Naive thymus-derived CD8-positive, alpha-beta T cell (primary cell): ENCODE results near the gene AP4S1. TPM values are rescaled to one million over a fixed set of nuclear protein-coding genes. Genes with fewer than 3 reads are reported as not detected.
A peak's percentile ranks its signal among the peaks of the same experiment; 100 is the strongest.
"Not testable (repeated sequence)": the region's sequence is repeated elsewhere in the genome, so short reads cannot be mapped to it uniquely, and the experiment has no call there.

Experiments
- ATAC-seq, 2 donors: fragments of 150-1000 bp; cut with Tn5 transposase in 1 of 2; sonication (Bioruptor Pico), chemical (Tn5 transposase) in 1 of 2; 1 replicate in 1 of 2; 2 replicates in 1 of 2; pipeline ENCODE4 v1.10.0; 2021; ENCODE audit warnings: mild to moderate bottlenecking in 2 of 2, moderate library complexity in 2 of 2
- POLR2A ChIA-PET: fragments of 350-600 bp; sonication (Branson Sonifier 250); formaldehyde crosslinking; loops from one replicate; lab custom pipeline; 2021; ENCODE audit warnings: antibody characterized with exemption; lab: Charles Lee
- DNase-seq, 10 donors: peaks; one replicate each; pipeline versions ENCODE4 v3.0.0 to v3.0.0-alpha.2; 2020 to 2022
- H3K27ac Mint-ChIP-seq, 10 donors: one replicate each; pipeline ENCODE4 v1.8.0; 2020 to 2022; ENCODE audit warnings: mild to moderate bottlenecking in 10 of 10, mixed read lengths in 10 of 10, moderate library complexity in 4 of 10, inconsistent platforms in 1 of 10
- H3K27me3 Mint-ChIP-seq, 5 donors: one replicate each; pipeline ENCODE4 v1.8.0; 2021 to 2022; ENCODE audit warnings: mixed read lengths in 5 of 5
- H3K36me3 Mint-ChIP-seq, 3 donors: one replicate each; pipeline ENCODE4 v1.8.0; 2020 to 2022; ENCODE audit warnings: mixed read lengths in 3 of 3, mild to moderate bottlenecking in 2 of 3, inconsistent platforms in 1 of 3
- H3K4me1 Mint-ChIP-seq, 4 donors: one replicate each; pipeline ENCODE4 v1.8.0; 2021 to 2022; ENCODE audit warnings: mixed read lengths in 4 of 4
- H3K4me3 Mint-ChIP-seq, 10 donors: one replicate each; pipeline ENCODE4 v1.8.0; 2020 to 2022; ENCODE audit warnings: mild to moderate bottlenecking in 10 of 10, mixed read lengths in 10 of 10, moderate library complexity in 6 of 10, inconsistent platforms in 1 of 10
- H3K9me3 Mint-ChIP-seq, 9 donors: one replicate each; pipeline ENCODE4 v1.8.0; 2020 to 2022; ENCODE audit warnings: mixed read lengths in 9 of 9, mild to moderate bottlenecking in 3 of 9, inconsistent platforms in 1 of 9, moderate library complexity in 1 of 9
- polyA plus RNA-seq, 3 donors: library from polyadenylated mRNA; unstranded; fragments of 300-500 nt; fragmentation: Illumina TruSeq; gene quantifications; one replicate each; pipeline ENCODE4 v1.2.3, GENCODE V29; 2021
- total RNA-seq, 8 experiments: library from RNA in 2 of 8; stranded (reverse) in 2 of 8; gene quantifications; one replicate each; pipeline ENCODE4 v1.2.3 and lab custom pipeline; 2021 to 2026

AP4S1 gene
- total and polyA plus RNA-seq, 5 experiments from 2014 or later, result 6.1 to 22.2 (median 11.1) TPM

DNA sequence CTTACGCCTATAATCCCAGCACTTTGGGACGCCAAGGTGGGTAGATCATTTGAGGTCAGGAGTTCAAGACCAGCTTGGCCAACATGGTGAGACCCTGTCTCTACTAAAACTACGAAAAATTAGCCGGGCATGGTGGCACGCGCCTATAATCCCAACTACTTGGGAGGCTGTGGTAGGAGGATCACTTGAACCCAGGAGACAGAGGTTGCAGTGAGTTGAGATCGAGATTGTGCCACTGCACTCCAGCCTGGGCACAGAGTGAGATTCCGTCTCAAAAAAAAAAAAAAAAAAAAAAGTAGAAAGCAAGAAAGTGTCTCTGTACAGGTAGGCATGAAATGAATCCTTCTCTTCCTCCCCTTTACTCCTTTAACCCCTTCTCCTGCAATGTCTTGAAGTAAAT lies 70.4 kb downstream of the AP4S1 start:
- H3K4me3 Mint-ChIP-seq, POLR2A ChIA-PET, H3K9me3 Mint-ChIP-seq, ATAC-seq, H3K27ac Mint-ChIP-seq, H3K27me3 Mint-ChIP-seq, DNase-seq, H3K4me1 Mint-ChIP-seq: not testable (repeated sequence)
- peaks cover 8 to 40% (median 15%) of the 10 kb centered on the region in 3 donors for H3K36me3 Mint-ChIP-seq

DNA sequence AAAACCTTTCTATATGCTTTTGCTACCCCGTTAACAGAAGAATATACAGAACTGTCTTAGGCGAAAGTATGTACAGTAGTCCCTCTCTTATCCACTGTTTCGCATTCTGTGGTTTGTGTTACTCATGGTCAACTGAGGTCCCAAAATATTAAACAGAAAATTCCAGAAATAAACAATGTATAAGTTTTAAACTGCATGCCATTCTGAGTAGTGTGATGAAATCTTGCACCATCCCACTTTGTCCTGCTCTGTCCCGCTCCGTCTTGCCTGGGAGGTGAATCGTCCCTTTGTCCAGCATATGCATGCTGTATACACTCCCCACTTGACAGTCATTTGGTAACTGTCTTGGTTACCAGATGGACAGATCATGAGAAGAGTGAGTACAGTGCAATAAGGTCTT lies 70.8 kb downstream of the AP4S1 start:
- H3K36me3 Mint-ChIP-seq, result peaks cover 8 to 44% (median 17%) of the 10 kb centered on the region in 3 donors
- no peaks in the 10 kb centered on the region for H3K9me3 Mint-ChIP-seq
- H3K4me3 Mint-ChIP-seq, result no peak overlapping the region
- ATAC-seq, result no peak
- POLR2A ChIA-PET, result interaction anchor here (0.6 kb wide), 1 partner anchor 467 kb away, joined by 3 read pairs; no protein-coding TSS in a partner anchor
- H3K27ac Mint-ChIP-seq, result peak overlapping the region in 2 of 10 donors; percentile 55 to 65
- H3K27me3 Mint-ChIP-seq, result no peaks in the 10 kb centered on the region
- DNase-seq, result no peak
- H3K4me1 Mint-ChIP-seq, result peaks cover 0 to 6% (median 2%) of the 10 kb centered on the region in 4 donors

DNA sequence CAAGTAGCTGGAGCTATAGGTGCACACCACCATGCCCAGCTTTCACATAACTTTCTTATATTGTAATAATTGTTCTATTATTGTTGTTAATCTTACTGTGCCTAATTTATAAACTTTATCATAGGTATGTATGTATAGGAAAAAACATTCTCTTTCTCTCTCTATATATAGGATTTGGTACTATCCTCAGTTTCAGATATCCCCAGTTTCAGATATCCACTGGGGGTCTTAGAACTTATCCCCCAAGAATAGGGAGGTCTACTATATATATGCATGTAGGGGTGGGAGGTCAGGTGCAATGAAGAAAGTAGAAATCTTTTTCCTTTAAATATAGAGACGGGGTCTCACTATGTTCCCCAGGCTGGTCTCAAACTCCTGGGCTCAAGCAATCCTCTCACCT lies 71.6 kb downstream of the AP4S1 start:
- H3K9me3 Mint-ChIP-seq, result no peaks in the 10 kb centered on the region
- POLR2A ChIA-PET, result no interaction called here
- no peak overlapping the region for H3K4me3 Mint-ChIP-seq
- DNase-seq, result no peak
- H3K27me3 Mint-ChIP-seq, result no peaks in the 10 kb centered on the region
- no peak for ATAC-seq
- H3K4me1 Mint-ChIP-seq, result peaks cover 0 to 6% (median 4%) of the 10 kb centered on the region in 4 donors
- peak overlapping the region in 1 of 10 donors; percentile 55 for H3K27ac Mint-ChIP-seq
- peaks cover 8 to 53% (median 21%) of the 10 kb centered on the region in 3 donors for H3K36me3 Mint-ChIP-seq

DNA sequence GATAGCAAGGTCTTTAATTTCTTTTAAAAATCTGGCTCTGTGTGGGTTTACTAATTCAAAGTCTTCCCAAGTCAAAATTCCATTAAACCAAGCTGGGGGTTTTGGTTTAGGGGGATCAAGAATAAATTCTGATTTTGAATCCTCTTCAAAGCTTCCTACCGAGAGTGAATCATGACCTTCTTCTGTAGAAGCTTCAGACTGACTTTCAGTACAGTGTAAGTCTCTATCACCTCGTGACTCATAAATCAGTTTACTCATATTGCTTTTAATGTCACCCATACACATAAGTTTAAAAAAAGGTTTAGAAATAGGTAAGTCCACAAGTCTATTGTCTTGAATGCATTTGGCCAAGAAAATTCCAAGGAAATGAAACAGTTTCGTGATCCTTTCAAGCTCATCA lies 81.3 kb downstream of the AP4S1 start:
- no peaks in the 10 kb centered on the region for H3K9me3 Mint-ChIP-seq
- POLR2A ChIA-PET, result interaction anchor here (1.2 kb wide), 1 partner anchor 101 kb away, joined by 3 read pairs; the partner anchor contains the start of gene HECTD1
- ATAC-seq, result no peak
- peak overlapping the region in 1 of 10 donors; percentile 27 for H3K27ac Mint-ChIP-seq
- peaks cover 14 to 91% (median 50%) of the 10 kb centered on the region in 3 donors for H3K36me3 Mint-ChIP-seq
- H3K27me3 Mint-ChIP-seq, result no peaks in the 10 kb centered on the region
- no peaks in the 10 kb centered on the region for H3K4me1 Mint-ChIP-seq
- DNase-seq, result no peak
- no peak overlapping the region for H3K4me3 Mint-ChIP-seq

DNA sequence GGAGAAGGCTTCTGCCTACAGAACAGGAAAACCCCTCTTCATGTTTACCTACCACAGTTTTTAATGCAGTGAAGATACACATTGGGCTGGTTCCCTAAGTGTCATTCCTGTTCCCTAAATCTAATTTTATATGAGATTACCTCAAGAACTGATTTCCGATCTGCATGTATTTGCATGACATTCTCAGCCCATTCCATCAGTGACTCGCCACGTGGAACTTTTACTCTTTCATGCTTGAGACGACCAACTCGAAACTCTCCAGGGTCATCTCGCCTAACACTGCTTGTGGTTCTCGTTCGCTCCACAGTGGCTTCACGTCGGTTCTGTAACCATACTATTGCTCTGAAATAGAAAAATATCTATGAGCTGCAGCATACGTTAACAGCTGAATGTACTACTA lies 83.8 kb downstream of the AP4S1 start:
- POLR2A ChIA-PET, result interaction anchor here (0.6 kb wide), 2 partner anchors 77 to 264 kb away, joined by 4 to 5 read pairs; no protein-coding TSS in a partner anchor
- Mint-ChIP-seq H3K36me3 (peaks cover 8 to 90% (median 32%) of the 10 kb centered on the region in 3 donors), H3K4me3 (no peak overlapping the region), H3K4me1 (no peaks in the 10 kb centered on the region), H3K9me3 (no peaks in the 10 kb centered on the region), H3K27me3 (no peaks in the 10 kb centered on the region), H3K27ac (peak overlapping the region in 2 of 10 donors; percentile 18 to 68)
- no peak for ATAC-seq
- no peak for DNase-seq

DNA sequence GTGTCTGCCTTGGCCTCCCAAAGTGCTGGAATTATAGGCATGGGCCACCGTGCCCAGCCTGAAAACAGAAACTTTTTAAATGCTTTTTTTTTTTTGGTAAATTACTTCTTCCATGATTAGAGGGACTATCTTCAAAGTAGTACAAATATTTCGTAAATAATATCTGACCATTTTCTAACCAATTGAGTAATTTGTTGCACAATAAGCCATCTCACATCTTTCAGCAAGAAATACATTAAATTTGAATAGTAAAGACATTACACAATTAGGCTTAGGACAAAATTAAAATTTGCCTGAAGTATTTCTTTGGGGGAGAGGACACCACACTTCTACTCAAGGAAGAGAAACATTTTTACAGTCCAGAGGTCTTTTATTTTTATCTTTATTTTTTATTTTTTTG lies 85.4 kb downstream of the AP4S1 start:
- no peak for DNase-seq
- Mint-ChIP-seq H3K4me1 (no peaks in the 10 kb centered on the region), H3K4me3 (no peak overlapping the region), H3K36me3 (peaks cover 3 to 88% (median 19%) of the 10 kb centered on the region in 3 donors), H3K9me3 (no peaks in the 10 kb centered on the region), H3K27ac (peak overlapping the region in 1 of 10 donors; percentile 7), H3K27me3 (no peaks in the 10 kb centered on the region)
- POLR2A ChIA-PET, result no interaction called here
- no peak for ATAC-seq

DNA sequence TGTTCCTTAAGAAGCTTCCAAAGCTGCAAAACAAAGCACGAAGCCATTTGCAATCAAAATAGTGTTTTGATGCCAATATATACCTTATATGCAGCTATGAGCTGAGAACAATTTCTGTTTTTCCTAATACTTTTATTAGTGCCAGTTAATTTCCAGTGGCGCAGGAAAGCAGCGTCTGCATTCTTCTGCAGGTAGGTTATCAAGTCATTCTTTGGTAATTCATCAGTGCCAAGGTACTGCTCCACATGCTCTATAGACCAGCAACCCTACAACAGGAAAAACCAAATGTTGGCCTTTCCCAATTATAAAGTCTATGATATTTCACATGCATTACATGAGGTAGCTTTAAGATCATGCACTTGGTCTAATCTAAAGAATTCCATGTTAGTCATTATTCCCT lies 88.3 kb downstream of the AP4S1 start:
- Mint-ChIP-seq H3K27me3 (no peaks in the 10 kb centered on the region), H3K9me3 (no peaks in the 10 kb centered on the region), H3K27ac (no peak overlapping the region), H3K4me1 (no peaks in the 10 kb centered on the region), H3K36me3 (peaks cover 0 to 93% (median 21%) of the 10 kb centered on the region in 3 donors), H3K4me3 (no peak overlapping the region)
- DNase-seq (no peak), ATAC-seq (no peak)
- POLR2A ChIA-PET, result no interaction called here

DNA sequence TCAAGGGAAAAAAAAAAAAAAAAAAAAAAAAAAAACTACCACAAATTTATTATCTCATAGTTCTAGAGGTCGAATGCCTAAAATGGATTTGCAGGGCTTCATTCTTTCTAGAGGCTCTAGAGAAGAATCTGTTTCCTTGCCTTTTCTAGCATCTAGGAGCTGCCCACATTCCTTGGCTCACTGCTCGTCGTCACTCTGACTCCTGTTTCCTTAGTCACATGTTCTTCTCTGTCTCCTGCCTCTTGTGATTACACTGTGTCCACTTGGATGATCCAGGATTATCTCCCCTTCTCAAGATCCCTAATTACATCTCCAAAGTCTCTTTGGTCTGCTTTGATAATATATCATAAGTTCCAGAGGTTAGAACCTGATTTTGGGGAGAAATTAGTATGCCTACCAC lies 93.4 kb downstream of the AP4S1 start:
- peak overlapping the region in 1 of 10 donors; percentile 67 for H3K27ac Mint-ChIP-seq
- POLR2A ChIA-PET, result interaction anchor here (0.7 kb wide), 1 partner anchor 36 kb away, joined by 8 read pairs; no protein-coding TSS in a partner anchor

DNA sequence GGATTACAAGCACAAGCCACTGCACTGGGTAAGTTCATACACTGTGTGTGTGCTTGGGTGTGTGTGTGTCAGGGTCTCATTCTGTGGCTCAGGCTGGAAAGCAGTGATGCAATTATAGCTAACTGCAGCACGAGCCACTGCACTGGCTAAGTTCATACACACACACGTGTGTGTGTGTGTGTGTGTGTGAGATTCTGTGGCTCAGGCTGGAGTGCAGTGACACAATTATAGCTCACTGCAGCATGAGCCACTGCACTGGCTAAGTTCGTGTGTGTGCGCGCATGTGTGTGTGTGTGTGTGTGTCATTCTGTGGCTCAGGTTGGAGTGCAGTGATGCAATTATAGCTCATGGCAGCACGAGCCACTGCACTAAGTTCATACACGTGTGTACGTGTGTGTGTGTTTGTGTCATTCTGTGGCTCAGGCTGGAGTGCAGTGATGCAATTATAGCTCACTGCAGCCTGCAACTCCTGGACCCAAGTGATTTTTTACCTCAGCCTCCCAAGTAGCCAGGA lies 96.7 kb downstream of the AP4S1 start:
- peaks cover 9 to 28% (median 20%) of the 10 kb centered on the region in 4 donors for H3K4me1 Mint-ChIP-seq
- DNase-seq (no peak), ATAC-seq (no peak)
- H3K36me3 Mint-ChIP-seq, result peaks cover 4 to 76% (median 31%) of the 10 kb centered on the region in 3 donors
- no peak overlapping the region for H3K4me3 Mint-ChIP-seq
- H3K27me3 Mint-ChIP-seq, result no peaks in the 10 kb centered on the region
- H3K9me3 Mint-ChIP-seq, result no peaks in the 10 kb centered on the region
- H3K27ac Mint-ChIP-seq, result peak overlapping the region in 1 of 10 donors; percentile 32
- POLR2A ChIA-PET, result interaction anchor here (0.7 kb wide), 1 partner anchor 9 kb away, joined by 3 read pairs; no protein-coding TSS in a partner anchor

More for the DNA sequence above, 93.4 kb downstream of the AP4S1 start:
- no peak overlapping the region for H3K4me3 Mint-ChIP-seq
- H3K9me3 Mint-ChIP-seq, result no peaks in the 10 kb centered on the region
- H3K27me3 Mint-ChIP-seq, result no peaks in the 10 kb centered on the region
- no peak for DNase-seq
- H3K36me3 Mint-ChIP-seq, result peaks cover 4 to 90% (median 33%) of the 10 kb centered on the region in 3 donors
- peaks cover 2 to 13% (median 8%) of the 10 kb centered on the region in 4 donors for H3K4me1 Mint-ChIP-seq
- no peak for ATAC-seq

DNA sequence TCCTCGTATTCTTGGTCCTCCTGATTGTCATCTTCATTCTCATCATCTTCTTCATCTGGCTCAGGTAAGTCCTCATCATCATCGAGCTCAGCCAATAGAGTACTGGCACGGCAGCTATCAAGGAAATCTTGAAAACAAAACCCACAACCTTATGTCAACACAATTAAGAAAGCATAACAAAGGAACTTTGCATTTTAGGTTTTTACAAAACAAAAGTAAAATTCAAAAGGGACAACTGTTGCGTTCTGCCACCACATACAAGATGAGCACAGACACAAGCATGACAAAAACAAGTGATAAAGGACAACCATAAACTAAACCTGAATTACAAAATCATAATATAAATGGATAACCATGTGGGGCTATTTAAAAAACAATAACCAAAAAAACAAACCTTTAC lies 97.5 kb downstream of the AP4S1 start:
- DNase-seq (no peak), ATAC-seq (no peak)
- POLR2A ChIA-PET, result interaction anchor here (0.7 kb wide), 1 partner anchor 8 kb away, joined by 3 read pairs; no protein-coding TSS in a partner anchor
- no peaks in the 10 kb centered on the region for H3K27me3 Mint-ChIP-seq
- H3K36me3 Mint-ChIP-seq, result peaks cover 4 to 76% (median 33%) of the 10 kb centered on the region in 3 donors
- H3K4me1 Mint-ChIP-seq, result peaks cover 11 to 35% (median 23%) of the 10 kb centered on the region in 4 donors
- H3K27ac Mint-ChIP-seq, result peak overlapping the region in 1 of 10 donors; percentile 51
- H3K9me3 Mint-ChIP-seq, result no peaks in the 10 kb centered on the region
- H3K4me3 Mint-ChIP-seq, result peak overlapping the region in 1 of 10 donors; percentile 34

DNA sequence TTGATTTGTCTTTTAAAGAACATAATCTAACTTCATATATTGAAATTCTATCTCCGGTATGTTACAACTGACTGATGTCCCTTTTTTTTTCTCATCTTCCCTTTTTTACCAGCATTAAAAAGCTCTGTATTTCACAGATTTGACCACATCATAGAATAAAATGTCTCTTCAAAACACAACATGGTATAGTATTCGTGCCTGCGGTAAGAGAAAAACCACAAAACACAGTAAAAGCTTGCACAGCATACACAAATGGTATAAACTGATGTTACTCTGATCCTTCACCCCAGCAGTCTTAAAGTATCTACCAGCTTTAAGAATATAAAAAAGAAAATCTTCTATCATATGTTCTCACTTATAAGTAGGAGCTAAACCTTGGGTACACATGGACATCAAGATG lies 98.7 kb downstream of the AP4S1 start:
- Mint-ChIP-seq H3K4me1 (peaks cover 14 to 48% (median 35%) of the 10 kb centered on the region in 4 donors), H3K27me3 (no peaks in the 10 kb centered on the region), H3K9me3 (no peaks in the 10 kb centered on the region), H3K4me3 (peak overlapping the region; percentile 9 to 63 (median 50)), H3K36me3 (peaks cover 8 to 76% (median 38%) of the 10 kb centered on the region in 3 donors), H3K27ac (peak overlapping the region in 8 of 10 donors; percentile 0 to 89 (median 28))
- ATAC-seq (peak; percentile 89 to 92), DNase-seq (peak in 6 of 10 donors; percentile 19 to 87 (median 72))
- POLR2A ChIA-PET, result interaction anchor here (0.9 to 1.1 kb wide), 3 partner anchors 84 to 98 kb away, joined by 3 to 5 read pairs (median 5); partner anchors contain the start of genes AP4S1, HECTD1 and STRN3

DNA sequence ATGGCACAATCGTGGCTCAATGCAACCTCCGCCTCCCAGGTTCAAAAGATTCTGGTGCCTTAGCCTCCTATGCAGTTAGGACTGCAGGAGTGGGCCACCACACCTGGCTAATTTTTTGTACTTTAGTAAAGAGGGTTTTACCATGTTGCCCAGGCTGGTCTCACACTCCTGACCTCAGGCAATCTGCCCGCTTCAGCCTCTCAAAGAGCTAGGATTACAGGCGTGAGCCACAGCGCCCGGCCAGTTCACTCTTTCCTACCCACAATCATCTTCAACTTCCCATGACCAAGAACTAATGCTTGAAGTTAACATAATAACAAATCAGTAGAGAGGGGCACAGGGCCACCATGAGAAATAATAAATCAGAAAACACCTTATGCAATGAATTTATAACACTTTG lies 99.8 kb downstream of the AP4S1 start:
- Mint-ChIP-seq H3K27me3 (no peaks in the 10 kb centered on the region), H3K4me1 (peaks cover 14 to 48% (median 36%) of the 10 kb centered on the region in 4 donors), H3K9me3 (no peaks in the 10 kb centered on the region), H3K36me3 (peaks cover 9 to 74% (median 36%) of the 10 kb centered on the region in 3 donors), H3K4me3 (no peak overlapping the region), H3K27ac (peak overlapping the region in 2 of 10 donors; percentile 0 to 10)
- ATAC-seq (no peak), DNase-seq (no peak)
- POLR2A ChIA-PET, result interaction anchor here (2.0 kb wide), 1 partner anchor 82 kb away, joined by 8 read pairs; the partner anchor contains the start of gene HECTD1

DNA sequence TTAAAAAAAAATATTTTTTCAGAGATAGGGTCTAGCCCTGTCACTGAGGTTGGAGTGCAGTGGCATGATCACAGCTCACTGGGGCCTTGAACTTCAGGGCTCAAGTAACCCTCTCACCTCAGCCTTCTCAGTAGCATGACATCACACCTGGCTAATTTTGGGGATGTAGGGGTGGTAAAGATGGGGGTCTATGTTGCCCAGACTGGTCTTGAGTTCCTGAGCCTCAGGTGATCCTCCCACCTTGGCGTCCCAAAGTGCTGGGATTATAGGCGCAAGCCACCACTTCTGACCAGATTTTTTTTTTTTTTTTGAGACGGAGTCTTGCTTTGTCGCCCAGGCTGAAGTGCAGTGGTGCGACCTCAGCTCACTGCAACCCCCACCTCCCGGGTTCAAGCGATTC lies 101.2 kb downstream of the AP4S1 start:
- H3K9me3 Mint-ChIP-seq, result no peaks in the 10 kb centered on the region
- ATAC-seq, result no peak
- no peak for DNase-seq
- H3K36me3 Mint-ChIP-seq, result peaks cover 9 to 77% (median 38%) of the 10 kb centered on the region in 3 donors
- POLR2A ChIA-PET, result interaction anchor here (2.0 kb wide), 1 partner anchor 81 kb away, joined by 8 read pairs; the partner anchor contains the start of gene HECTD1
- H3K4me3 Mint-ChIP-seq, result no peak overlapping the region
- H3K4me1 Mint-ChIP-seq, result peaks cover 14 to 48% (median 36%) of the 10 kb centered on the region in 4 donors
- H3K27me3 Mint-ChIP-seq, result no peaks in the 10 kb centered on the region
- H3K27ac Mint-ChIP-seq, result peak overlapping the region in 1 of 10 donors; percentile 53
